Neural crest cell (in vitro differentiated cells): ENCODE data around the gene ZNF638. TPM values are rescaled to one million over a fixed set of nuclear protein-coding genes. Genes with fewer than 3 reads are reported as not detected.

Source experiments
- DNase-seq: peaks from one replicate; pipeline ENCODE4 v3.0.0; 2021; ENCODE audit warnings: low read depth, mixed read lengths, low spot score
- H3K27ac Mint-ChIP-seq: one replicate; pipeline ENCODE4 v1.8.0; 2021; ENCODE audit warnings: mild to moderate bottlenecking, mixed read lengths; ENCODE audit not compliant: unreplicated experiment
- H3K27me3 Mint-ChIP-seq: 2 replicates; pipeline ENCODE4 v1.8.0; 2021; ENCODE audit warnings: low read depth, mild to moderate bottlenecking, mixed read lengths
- H3K36me3 Mint-ChIP-seq: 2 replicates; pipeline ENCODE4 v1.8.0; 2021; ENCODE audit warnings: low read depth, mild to moderate bottlenecking, mixed read lengths
- H3K4me1 Mint-ChIP-seq: 2 replicates; pipeline ENCODE4 v1.8.0; 2021; ENCODE audit warnings: mixed read lengths
- H3K4me3 Mint-ChIP-seq: one replicate; pipeline ENCODE4 v1.8.0; 2021; ENCODE audit warnings: mild to moderate bottlenecking, mixed read lengths
- H3K9me3 Mint-ChIP-seq: 2 replicates; pipeline ENCODE4 v1.8.0; 2021; ENCODE audit warnings: mixed read lengths
- total RNA-seq: library from RNA; stranded (reverse); gene quantifications from 2 replicates; pipeline ENCODE4 v1.2.1, GENCODE V29; 2021
- TF ChIP-seq, protein P1 (sequence below): fragments of 200-600 bp; sonication (generic); conservative IDR thresholded peaks from 2 replicates; pipeline ENCODE4 v1.5.0; 2021; ENCODE audit warnings: antibody characterized with exemption, mild to moderate bottlenecking

ZNF638 gene
- total RNA-seq, 1 donor from 2014 or later: 159 TPM

DNA sequence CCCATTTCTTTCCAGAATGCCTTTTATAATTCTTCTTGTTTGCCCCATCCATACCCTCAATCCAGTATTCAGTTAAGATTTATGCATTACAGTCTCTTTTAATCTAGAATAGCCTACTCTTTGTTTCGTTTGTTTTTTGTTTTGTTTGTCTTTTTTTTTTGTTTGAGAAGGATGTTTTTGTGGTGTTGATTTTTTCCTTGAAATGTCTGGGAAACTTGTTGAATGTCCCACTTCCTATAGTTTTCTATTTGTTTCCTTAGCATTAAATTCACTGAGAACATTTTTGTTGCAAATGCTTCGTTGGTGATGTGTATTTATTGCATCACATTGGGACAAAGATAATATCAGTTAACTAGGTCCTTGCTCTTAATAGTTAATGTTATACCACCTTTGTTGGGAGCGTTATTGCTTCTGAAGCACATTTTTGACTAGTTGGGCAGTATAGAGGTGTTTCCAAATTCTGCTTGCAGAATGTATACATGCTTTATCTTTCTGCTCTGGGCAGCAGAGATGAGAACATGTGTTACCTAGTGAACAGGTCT, 28.9 kb downstream of the ZNF638 start:
- no peaks in the 10 kb centered on the region for H3K27me3 Mint-ChIP-seq
- H3K4me3 Mint-ChIP-seq: no peak overlapping the region
- DNase-seq: no peak
- H3K4me1 Mint-ChIP-seq: no peaks in the 10 kb centered on the region
- TF ChIP-seq, protein P1, sequence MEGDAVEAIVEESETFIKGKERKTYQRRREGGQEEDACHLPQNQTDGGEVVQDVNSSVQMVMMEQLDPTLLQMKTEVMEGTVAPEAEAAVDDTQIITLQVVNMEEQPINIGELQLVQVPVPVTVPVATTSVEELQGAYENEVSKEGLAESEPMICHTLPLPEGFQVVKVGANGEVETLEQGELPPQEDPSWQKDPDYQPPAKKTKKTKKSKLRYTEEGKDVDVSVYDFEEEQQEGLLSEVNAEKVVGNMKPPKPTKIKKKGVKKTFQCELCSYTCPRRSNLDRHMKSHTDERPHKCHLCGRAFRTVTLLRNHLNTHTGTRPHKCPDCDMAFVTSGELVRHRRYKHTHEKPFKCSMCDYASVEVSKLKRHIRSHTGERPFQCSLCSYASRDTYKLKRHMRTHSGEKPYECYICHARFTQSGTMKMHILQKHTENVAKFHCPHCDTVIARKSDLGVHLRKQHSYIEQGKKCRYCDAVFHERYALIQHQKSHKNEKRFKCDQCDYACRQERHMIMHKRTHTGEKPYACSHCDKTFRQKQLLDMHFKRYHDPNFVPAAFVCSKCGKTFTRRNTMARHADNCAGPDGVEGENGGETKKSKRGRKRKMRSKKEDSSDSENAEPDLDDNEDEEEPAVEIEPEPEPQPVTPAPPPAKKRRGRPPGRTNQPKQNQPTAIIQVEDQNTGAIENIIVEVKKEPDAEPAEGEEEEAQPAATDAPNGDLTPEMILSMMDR: no peak
- no peaks in the 10 kb centered on the region for H3K9me3 Mint-ChIP-seq
- H3K36me3 Mint-ChIP-seq: peaks cover 17% of the 10 kb centered on the region
- H3K27ac Mint-ChIP-seq: peak overlapping the region; percentile 30

GRCh38 chr2:71361631-71362030, 30.0 kb downstream of the ZNF638 start:
- no peaks in the 10 kb centered on the region for H3K9me3 Mint-ChIP-seq
- TF ChIP-seq, protein P1: no peak
- H3K27ac Mint-ChIP-seq: no peak overlapping the region
- no peaks in the 10 kb centered on the region for H3K4me1 Mint-ChIP-seq
- H3K4me3 Mint-ChIP-seq: no peak overlapping the region
- peaks cover 20% of the 10 kb centered on the region for H3K36me3 Mint-ChIP-seq
- DNase-seq: no peak
- H3K27me3 Mint-ChIP-seq: no peaks in the 10 kb centered on the region

DNA sequence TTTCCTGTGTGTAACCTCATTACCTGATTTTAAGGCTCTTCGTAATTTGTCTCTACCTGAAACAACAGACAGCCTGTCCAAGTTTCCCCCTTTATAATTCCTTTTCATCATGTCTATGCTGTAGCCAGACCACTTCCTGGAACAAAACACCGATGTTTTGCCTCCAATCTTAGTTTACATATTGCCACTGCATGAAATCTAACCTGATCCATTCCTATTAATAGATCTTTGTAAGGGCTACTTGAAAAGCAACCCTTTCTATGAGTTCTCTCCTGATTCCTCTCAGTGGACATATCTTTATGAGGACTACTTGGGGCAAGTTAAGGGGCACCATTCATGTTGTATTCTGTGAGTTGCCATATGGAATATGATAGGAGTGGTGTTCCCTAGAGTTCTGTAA, 30.9 kb downstream of the ZNF638 start:
- no peak for DNase-seq
- Mint-ChIP-seq H3K4me3 (no peak overlapping the region), H3K27ac (no peak overlapping the region), H3K36me3 (peaks cover 16% of the 10 kb centered on the region), H3K4me1 (no peaks in the 10 kb centered on the region), H3K27me3 (no peaks in the 10 kb centered on the region), H3K9me3 (no peaks in the 10 kb centered on the region)
- TF ChIP-seq, protein P1: no peak

GRCh38 chr2:71370015-71370414, 38.4 kb downstream of the ZNF638 start:
- Mint-ChIP-seq H3K27ac (no peak overlapping the region), H3K27me3 (no peaks in the 10 kb centered on the region), H3K36me3 (peaks cover 6% of the 10 kb centered on the region), H3K4me1 (no peaks in the 10 kb centered on the region), H3K9me3 (no peaks in the 10 kb centered on the region), H3K4me3 (no peak overlapping the region)
- no peak for DNase-seq
- TF ChIP-seq, protein P1: no peak

DNA sequence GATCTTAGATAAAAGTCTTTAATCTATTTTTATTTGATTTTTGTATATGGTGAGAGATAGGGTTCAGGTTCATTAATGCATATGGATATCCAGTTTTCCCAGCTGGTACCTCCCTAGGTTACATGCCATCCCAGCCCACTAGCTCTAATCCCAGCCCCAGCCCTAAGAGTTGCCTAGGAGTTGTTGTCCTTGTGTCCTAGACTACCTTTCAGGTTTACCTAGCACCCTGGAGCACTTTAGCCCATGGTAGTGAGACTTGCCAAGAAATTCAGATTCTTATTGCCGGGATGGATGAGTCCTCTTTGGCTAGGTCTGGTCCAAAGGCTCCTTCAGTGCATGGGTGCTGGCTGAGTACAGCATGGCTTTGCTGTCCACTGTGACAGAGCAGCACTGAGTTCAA, 40.5 kb downstream of the ZNF638 start:
- no peaks in the 10 kb centered on the region for H3K27me3 Mint-ChIP-seq
- H3K36me3 Mint-ChIP-seq: peaks cover 9% of the 10 kb centered on the region
- H3K27ac Mint-ChIP-seq: no peak overlapping the region

More for the DNA sequence above, 40.5 kb downstream of the ZNF638 start:
- Mint-ChIP-seq H3K9me3 (no peaks in the 10 kb centered on the region), H3K4me3 (no peak overlapping the region), H3K4me1 (no peaks in the 10 kb centered on the region)
- no peak for DNase-seq
- TF ChIP-seq, protein P1: no peak
